ENCODE data around the gene WSCD2. TPM values are rescaled to one million over a fixed set of nuclear protein-coding genes. Genes with fewer than 3 reads are reported as not detected.

Gene WSCD2
- polyA plus RNA-seq, 3 donors, result not detected

DNA sequence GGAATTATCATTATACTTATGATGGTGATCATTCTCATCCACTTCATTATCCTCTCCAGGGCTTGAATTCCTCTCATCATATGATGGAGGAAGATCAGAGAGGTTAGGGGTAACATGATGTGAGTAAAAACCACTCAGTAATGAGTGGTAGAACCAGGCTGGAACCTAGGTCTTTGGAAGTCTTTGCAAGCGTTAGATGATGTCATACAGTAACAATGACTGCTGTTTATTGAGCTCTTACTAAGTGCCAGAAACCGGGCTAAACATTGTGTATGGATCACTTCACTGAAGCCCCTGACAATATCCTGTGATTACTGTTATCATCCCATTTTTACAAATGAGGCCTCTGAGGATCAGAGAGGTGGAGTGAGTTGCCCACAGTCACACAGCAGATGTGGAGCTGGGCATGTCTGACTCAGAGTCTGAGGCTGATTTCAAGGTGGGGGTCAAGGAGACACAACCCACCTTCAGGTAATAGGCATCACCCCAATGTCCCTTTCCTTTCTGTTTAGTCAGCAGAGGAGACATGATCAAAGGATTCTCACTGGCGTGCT, 19.5 kb downstream of the WSCD2 start:
- Histone ChIP-seq H4K20me1 (ENCODE audit: insufficient read depth, low read length) (no peaks in the 10 kb centered on the region), H2AFZ (ENCODE audit: insufficient read depth, low read depth, low read length, poor library complexity, severe bottlenecking) (no peak overlapping the region), H3K27ac (ENCODE audit: low read depth in 1 of 2, low read length in 2 of 2) (no peak overlapping the region), H3K79me2 (ENCODE audit: insufficient read depth, low read length) (no peaks in the 10 kb centered on the region), H3K9me3 (replicated peaks in 1 of 2; ENCODE audit: control insufficient read depth in 1 of 2, insufficient read depth in 1 of 2, low read length in 2 of 2) (no peaks in the 10 kb centered on the region), H3K4me3 (replicated peaks in 1 of 3; ENCODE audit: low read depth in 2 of 3, low read length in 3 of 3) (no peak overlapping the region), H3K4me1 (ENCODE audit: control insufficient read depth in 1 of 2, insufficient read depth in 2 of 2, low read length in 2 of 2) (no peaks in the 10 kb centered on the region), H3K36me3 (replicated peaks in 1 of 2; ENCODE audit: control insufficient read depth in 1 of 2, insufficient read depth in 2 of 2, low read length in 2 of 2) (no peaks in the 10 kb centered on the region), H3K27me3 (ENCODE audit: control insufficient read depth in 2 of 2, insufficient read depth in 2 of 2, low read length in 2 of 2) (no peaks in the 10 kb centered on the region), H3K9ac (ENCODE audit: insufficient read depth, low read length, poor library complexity, severe bottlenecking) (no peak overlapping the region), H3K4me2 (replicated peaks; ENCODE audit: extremely low read depth, low read length, poor library complexity, severe bottlenecking) (no peak overlapping the region)
- peaks cover 2 to 11% (median 10%) of the 10 kb centered on the region in 3 donors for H3K27me3 Mint-ChIP-seq (ENCODE audit: low read depth in 3 of 3)
- H3K27ac Mint-ChIP-seq, result no peak overlapping the region
- 100% methylated on average over 1 of the region's 3 CpGs for WGBS (ENCODE audit: insufficient coverage)
- peaks cover 0 to under 1% (median 0%) of the 10 kb centered on the region in 7 donors for H3K9me3 Mint-ChIP-seq
- no peak overlapping the region for H3K4me3 Mint-ChIP-seq
- no peak for DNase-seq
- H3K4me1 Mint-ChIP-seq, result no peaks in the 10 kb centered on the region
- intact Hi-C loops (cut with micrococcal nuclease), result no loop called here
- TF ChIP-seq, protein P1, sequence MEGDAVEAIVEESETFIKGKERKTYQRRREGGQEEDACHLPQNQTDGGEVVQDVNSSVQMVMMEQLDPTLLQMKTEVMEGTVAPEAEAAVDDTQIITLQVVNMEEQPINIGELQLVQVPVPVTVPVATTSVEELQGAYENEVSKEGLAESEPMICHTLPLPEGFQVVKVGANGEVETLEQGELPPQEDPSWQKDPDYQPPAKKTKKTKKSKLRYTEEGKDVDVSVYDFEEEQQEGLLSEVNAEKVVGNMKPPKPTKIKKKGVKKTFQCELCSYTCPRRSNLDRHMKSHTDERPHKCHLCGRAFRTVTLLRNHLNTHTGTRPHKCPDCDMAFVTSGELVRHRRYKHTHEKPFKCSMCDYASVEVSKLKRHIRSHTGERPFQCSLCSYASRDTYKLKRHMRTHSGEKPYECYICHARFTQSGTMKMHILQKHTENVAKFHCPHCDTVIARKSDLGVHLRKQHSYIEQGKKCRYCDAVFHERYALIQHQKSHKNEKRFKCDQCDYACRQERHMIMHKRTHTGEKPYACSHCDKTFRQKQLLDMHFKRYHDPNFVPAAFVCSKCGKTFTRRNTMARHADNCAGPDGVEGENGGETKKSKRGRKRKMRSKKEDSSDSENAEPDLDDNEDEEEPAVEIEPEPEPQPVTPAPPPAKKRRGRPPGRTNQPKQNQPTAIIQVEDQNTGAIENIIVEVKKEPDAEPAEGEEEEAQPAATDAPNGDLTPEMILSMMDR (IDR thresholded peaks at IDR 0.05), result no peak
- no peaks in the 10 kb centered on the region for H3K36me3 Mint-ChIP-seq

- H3K27ac Mint-ChIP-seq, result no peak overlapping the region
Observed at GRCh38 chr12:108150436-108150835, 21.3 kb downstream of the WSCD2 start.

More at GRCh38 chr12:108150436-108150835, 21.3 kb downstream of the WSCD2 start:
- Mint-ChIP-seq H3K4me3 (no peak overlapping the region), H3K36me3 (no peaks in the 10 kb centered on the region), H3K4me1 (no peaks in the 10 kb centered on the region), H3K27me3 (ENCODE audit: low read depth in 3 of 3) (peaks cover 2 to 9% (median 7%) of the 10 kb centered on the region in 3 donors), H3K9me3 (peaks cover 0 to 4% (median 0%) of the 10 kb centered on the region in 7 donors)
- Histone ChIP-seq H3K27me3 (ENCODE audit: control insufficient read depth in 2 of 2, insufficient read depth in 2 of 2, low read length in 2 of 2) (no peaks in the 10 kb centered on the region), H3K4me1 (ENCODE audit: control insufficient read depth in 1 of 2, insufficient read depth in 2 of 2, low read length in 2 of 2) (no peaks in the 10 kb centered on the region), H3K4me2 (replicated peaks; ENCODE audit: extremely low read depth, low read length, poor library complexity, severe bottlenecking) (no peak overlapping the region), H3K9me3 (replicated peaks in 1 of 2; ENCODE audit: control insufficient read depth in 1 of 2, insufficient read depth in 1 of 2, low read length in 2 of 2) (no peaks in the 10 kb centered on the region), H4K20me1 (ENCODE audit: insufficient read depth, low read length) (no peaks in the 10 kb centered on the region), H3K9ac (ENCODE audit: insufficient read depth, low read length, poor library complexity, severe bottlenecking) (no peak overlapping the region), H2AFZ (ENCODE audit: insufficient read depth, low read depth, low read length, poor library complexity, severe bottlenecking) (no peak overlapping the region), H3K4me3 (replicated peaks in 1 of 3; ENCODE audit: low read depth in 2 of 3, low read length in 3 of 3) (no peak overlapping the region), H3K36me3 (replicated peaks in 1 of 2; ENCODE audit: control insufficient read depth in 1 of 2, insufficient read depth in 2 of 2, low read length in 2 of 2) (no peaks in the 10 kb centered on the region), H3K27ac (ENCODE audit: low read depth in 1 of 2, low read length in 2 of 2) (no peak overlapping the region), H3K79me2 (ENCODE audit: insufficient read depth, low read length) (no peaks in the 10 kb centered on the region)
- intact Hi-C loops (cut with micrococcal nuclease), result no loop called here
- TF ChIP-seq, protein P1 (IDR thresholded peaks at IDR 0.05), result no peak
- DNase-seq, result no peak
- 88% methylated on average over 7 of the region's 7 CpGs for WGBS (ENCODE audit: insufficient coverage)
